HepG2 (cell line): ENCODE results near the gene RBM47. TPM values are rescaled to one million over a fixed set of nuclear protein-coding genes. Genes with fewer than 3 reads are reported as not detected.

Experiments used
- DNMT1 ChIP-seq: sonication (generic); formaldehyde crosslinking; IDR thresholded peaks from 2 replicates; pipeline ENCODE4 v1.5.1; 2020; ENCODE audit warnings: mild to moderate bottlenecking, missing genetic modification reagents
- EHMT2 ChIP-seq: fragments of 200-600 bp; sonication (generic); IDR thresholded peaks from 2 replicates; pipeline ENCODE4 v1.7.0; 2017; ENCODE audit warnings: antibody characterized with exemption, low read depth, low read length, borderline replicate concordance
- KDM2A ChIP-seq: sonication (generic); formaldehyde crosslinking; IDR thresholded peaks from 2 replicates; pipeline ENCODE4 v1.4.0; 2020; ENCODE audit warnings: low read depth, missing genetic modification reagents, borderline replicate concordance
- KLF13 ChIP-seq: sonication (generic); formaldehyde crosslinking; IDR thresholded peaks from 2 replicates; pipeline ENCODE4 v1.4.0; 2020; ENCODE audit warnings: mild to moderate bottlenecking, missing genetic modification reagents
- MIER2 ChIP-seq: IDR thresholded peaks from 2 replicates; pipeline ENCODE4 v1.6.1; 2016; ENCODE audit warnings: missing biosample characterization, missing genetic modification reagents
- NR3C1 ChIP-seq: sonication (generic); formaldehyde crosslinking; IDR thresholded peaks from 2 replicates; pipeline ENCODE4 v1.4.0; 2020; ENCODE audit warnings: missing genetic modification reagents
- ONECUT2 ChIP-seq: sonication (generic); formaldehyde crosslinking; IDR thresholded peaks from 2 replicates; pipeline ENCODE4 v1.4.0; 2020; ENCODE audit warnings: missing genetic modification reagents
- THAP11 ChIP-seq: IDR thresholded peaks from 2 replicates; pipeline ENCODE4 v1.6.1; 2016; ENCODE audit warnings: missing biosample characterization, missing genetic modification reagents
- TMF1 ChIP-seq: sonication (generic); formaldehyde crosslinking; IDR thresholded peaks from 2 replicates; pipeline ENCODE4 v1.8.1; 2022; ENCODE audit warnings: low read depth, missing genetic modification reagents
- ZBTB1 ChIP-seq: sonication (generic); formaldehyde crosslinking; IDR thresholded peaks from 2 replicates; pipeline ENCODE4 v1.4.0; 2020; ENCODE audit warnings: missing genetic modification reagents, borderline replicate concordance
- ZNF12 ChIP-seq: sonication (generic); formaldehyde crosslinking; IDR thresholded peaks from 2 replicates; pipeline ENCODE4 v1.5.0; 2020; ENCODE audit warnings: missing genetic modification reagents
- ZNF605 ChIP-seq: sonication (generic); formaldehyde crosslinking; IDR thresholded peaks from 2 replicates; pipeline ENCODE4 v1.8.0; 2022; ENCODE audit warnings: mild to moderate bottlenecking, missing genetic modification reagents
- ZNF614 ChIP-seq: IDR thresholded peaks from 2 replicates; pipeline ENCODE4 v1.6.1; 2018; ENCODE audit warnings: missing biosample characterization, missing genetic modification reagents, inconsistent platforms, borderline replicate concordance
- ZNF703 ChIP-seq: sonication (generic); formaldehyde crosslinking; IDR thresholded peaks from 2 replicates; pipeline ENCODE4 v1.5.1; 2020; ENCODE audit warnings: missing genetic modification reagents, mild to moderate bottlenecking, moderate library complexity, borderline replicate concordance
- ZNF713 ChIP-seq: sonication (generic); formaldehyde crosslinking; IDR thresholded peaks from 2 replicates; pipeline ENCODE4 v1.4.0; 2020; ENCODE audit warnings: mild to moderate bottlenecking, missing genetic modification reagents
- polyA plus RNA-seq, 8 experiments: library from polyadenylated mRNA; depleted of rRNA in 3 of 8; stranded (reverse) in 7 of 8; unstranded in 1 of 8; fragments of >200 nt; fragmentation: Illumina TruSeq in 4 of 8; extraction: Trizol in 4 of 8; gene quantifications; 2 replicates each; pipeline versions ENCODE4 v1.2.1 to v1.2.3, GENCODE V29; 2011 to 2016; ENCODE audit warnings: low read depth in 4 of 8, missing spikeins in 1 of 8, mixed read lengths in 1 of 8; ENCODE audit not compliant: insufficient read depth in 1 of 8
- total RNA-seq, 5 experiments: library from RNA; depleted of rRNA; stranded (reverse); fragments of >200 nt; fragmentation: Illumina TruSeq; extraction: Trizol; gene quantifications; 2 replicates each; pipeline ENCODE4 v1.2.3, GENCODE V29; 2016; ENCODE audit warnings: low read depth in 1 of 5
- TF ChIP-seq, protein P1 (sequence below): sonication (generic); formaldehyde crosslinking; IDR thresholded peaks from 2 replicates; pipeline ENCODE4 v1.4.0; 2020; ENCODE audit warnings: mild to moderate bottlenecking, missing genetic modification reagents
- TF ChIP-seq, protein P2 (sequence below): sonication (generic); formaldehyde crosslinking; IDR thresholded peaks from one replicate; pipeline ENCODE4 v1.5.1; 2020; ENCODE audit warnings: mild to moderate bottlenecking, missing genetic modification reagents; ENCODE audit errors: not compliant biosample characterization
- TF ChIP-seq, protein P3 (sequence below): sonication (generic); formaldehyde crosslinking; IDR thresholded peaks from 2 replicates; pipeline ENCODE4 v1.8.1; 2023; ENCODE audit warnings: mild to moderate bottlenecking, inconsistent platforms, moderate library complexity, missing genetic modification reagents, borderline replicate concordance

The RBM47 gene
- total and polyA plus RNA-seq, 2 of the 13 experiments (the other 11 are each of a cell fraction or from before 2014, with no cell fraction given), result 1.2 to 2.5 TPM

DNA sequence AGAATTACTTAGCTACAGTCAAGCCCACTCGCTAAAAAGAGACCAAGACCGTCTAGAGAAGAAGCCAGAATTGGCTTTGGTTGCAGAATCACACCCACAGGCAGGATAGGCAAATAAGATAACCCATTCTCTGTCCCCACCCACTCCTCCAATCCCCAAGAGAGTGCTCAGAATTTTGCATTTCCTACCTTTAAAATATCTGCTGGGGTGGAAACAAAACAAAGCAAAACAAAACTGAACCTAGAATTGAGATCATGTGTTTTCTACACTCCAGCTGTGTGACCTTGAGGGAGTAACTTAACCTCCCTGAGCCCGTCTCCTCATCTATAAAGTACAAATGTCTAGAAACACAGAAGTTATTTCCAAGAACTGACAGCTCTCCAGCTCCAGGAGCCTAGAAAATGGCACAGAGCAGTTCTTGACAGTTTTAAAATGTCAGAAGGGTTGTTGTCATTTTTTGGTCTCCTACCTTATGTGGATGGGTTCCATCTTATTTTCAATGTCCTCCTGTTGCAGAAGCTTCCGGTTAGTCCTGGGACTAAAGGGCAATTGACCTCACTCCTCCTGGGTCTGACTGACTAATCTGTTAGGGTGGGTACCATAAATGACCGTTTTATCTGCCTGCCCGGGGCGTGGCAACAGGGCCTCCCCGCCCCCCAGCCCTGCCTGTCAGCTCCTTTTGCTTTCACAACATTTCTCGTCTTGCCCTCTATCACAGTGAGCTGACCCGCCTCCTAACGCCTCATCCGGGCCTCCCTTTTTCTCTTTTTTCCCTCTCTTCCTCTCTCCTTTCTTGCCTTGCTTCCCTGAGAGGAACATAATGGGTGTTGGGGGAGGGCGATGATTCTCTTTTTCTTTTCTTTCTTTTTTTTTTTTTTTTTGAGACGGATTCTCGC, 114.0 kb downstream of the RBM47 start (continued):
- TF ChIP-seq, protein P1, sequence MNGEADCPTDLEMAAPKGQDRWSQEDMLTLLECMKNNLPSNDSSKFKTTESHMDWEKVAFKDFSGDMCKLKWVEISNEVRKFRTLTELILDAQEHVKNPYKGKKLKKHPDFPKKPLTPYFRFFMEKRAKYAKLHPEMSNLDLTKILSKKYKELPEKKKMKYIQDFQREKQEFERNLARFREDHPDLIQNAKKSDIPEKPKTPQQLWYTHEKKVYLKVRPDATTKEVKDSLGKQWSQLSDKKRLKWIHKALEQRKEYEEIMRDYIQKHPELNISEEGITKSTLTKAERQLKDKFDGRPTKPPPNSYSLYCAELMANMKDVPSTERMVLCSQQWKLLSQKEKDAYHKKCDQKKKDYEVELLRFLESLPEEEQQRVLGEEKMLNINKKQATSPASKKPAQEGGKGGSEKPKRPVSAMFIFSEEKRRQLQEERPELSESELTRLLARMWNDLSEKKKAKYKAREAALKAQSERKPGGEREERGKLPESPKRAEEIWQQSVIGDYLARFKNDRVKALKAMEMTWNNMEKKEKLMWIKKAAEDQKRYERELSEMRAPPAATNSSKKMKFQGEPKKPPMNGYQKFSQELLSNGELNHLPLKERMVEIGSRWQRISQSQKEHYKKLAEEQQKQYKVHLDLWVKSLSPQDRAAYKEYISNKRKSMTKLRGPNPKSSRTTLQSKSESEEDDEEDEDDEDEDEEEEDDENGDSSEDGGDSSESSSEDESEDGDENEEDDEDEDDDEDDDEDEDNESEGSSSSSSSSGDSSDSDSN (CRISPR knock-in tag), result no peak
- TF ChIP-seq EHMT2, result no peak
- TF ChIP-seq DNMT1 (CRISPR knock-in tag), result no peak
- TF ChIP-seq, protein P2, sequence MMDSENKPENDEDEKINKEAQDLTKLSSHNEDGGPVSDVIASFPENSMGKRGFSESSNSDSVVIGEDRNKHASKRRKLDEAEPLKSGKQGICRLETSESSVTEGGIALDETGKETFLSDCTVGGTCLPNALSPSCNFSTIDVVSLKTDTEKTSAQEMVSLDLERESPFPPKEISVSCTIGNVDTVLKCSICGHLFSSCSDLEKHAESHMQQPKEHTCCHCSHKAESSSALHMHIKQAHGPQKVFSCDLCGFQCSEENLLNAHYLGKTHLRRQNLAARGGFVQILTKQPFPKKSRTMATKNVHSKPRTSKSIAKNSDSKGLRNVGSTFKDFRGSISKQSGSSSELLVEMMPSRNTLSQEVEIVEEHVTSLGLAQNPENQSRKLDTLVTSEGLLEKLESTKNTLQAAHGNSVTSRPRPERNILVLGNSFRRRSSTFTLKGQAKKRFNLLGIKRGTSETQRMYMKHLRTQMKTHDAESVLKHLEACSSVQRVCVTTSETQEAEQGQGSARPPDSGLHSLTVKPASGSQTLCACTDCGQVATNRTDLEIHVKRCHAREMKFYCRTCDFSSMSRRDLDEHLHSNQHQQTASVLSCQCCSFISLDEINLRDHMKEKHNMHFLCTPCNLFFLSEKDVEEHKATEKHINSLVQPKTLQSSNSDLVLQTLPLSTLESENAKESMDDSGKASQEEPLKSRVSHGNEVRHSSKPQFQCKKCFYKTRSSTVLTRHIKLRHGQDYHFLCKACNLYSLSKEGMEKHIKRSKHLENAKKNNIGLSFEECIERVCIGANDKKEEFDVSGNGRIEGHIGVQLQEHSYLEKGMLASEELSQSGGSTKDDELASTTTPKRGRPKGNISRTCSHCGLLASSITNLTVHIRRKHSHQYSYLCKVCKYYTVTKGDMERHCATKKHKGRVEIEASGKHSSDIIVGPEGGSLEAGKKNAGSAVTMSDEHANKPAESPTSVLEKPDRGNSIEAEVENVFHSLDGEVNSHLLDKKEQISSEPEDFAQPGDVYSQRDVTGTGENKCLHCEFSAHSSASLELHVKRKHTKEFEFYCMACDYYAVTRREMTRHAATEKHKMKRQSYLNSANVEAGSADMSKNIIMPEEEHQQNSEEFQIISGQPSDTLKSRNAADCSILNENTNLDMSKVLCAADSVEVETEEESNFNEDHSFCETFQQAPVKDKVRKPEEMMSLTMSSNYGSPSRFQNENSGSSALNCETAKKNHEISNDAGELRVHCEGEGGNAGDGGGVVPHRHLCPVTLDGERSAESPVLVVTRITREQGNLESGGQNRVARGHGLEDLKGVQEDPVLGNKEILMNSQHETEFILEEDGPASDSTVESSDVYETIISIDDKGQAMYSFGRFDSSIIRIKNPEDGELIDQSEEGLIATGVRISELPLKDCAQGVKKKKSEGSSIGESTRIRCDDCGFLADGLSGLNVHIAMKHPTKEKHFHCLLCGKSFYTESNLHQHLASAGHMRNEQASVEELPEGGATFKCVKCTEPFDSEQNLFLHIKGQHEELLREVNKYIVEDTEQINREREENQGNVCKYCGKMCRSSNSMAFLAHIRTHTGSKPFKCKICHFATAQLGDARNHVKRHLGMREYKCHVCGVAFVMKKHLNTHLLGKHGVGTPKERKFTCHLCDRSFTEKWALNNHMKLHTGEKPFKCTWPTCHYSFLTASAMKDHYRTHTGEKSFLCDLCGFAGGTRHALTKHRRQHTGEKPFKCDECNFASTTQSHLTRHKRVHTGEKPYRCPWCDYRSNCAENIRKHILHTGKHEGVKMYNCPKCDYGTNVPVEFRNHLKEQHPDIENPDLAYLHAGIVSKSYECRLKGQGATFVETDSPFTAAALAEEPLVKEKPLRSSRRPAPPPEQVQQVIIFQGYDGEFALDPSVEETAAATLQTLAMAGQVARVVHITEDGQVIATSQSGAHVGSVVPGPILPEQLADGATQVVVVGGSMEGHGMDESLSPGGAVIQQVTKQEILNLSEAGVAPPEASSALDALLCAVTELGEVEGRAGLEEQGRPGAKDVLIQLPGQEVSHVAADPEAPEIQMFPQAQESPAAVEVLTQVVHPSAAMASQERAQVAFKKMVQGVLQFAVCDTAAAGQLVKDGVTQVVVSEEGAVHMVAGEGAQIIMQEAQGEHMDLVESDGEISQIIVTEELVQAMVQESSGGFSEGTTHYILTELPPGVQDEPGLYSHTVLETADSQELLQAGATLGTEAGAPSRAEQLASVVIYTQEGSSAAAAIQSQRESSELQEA, result no peak
- TF ChIP-seq THAP11 (CRISPR knock-in tag), result no peak
- no peak for TF ChIP-seq ONECUT2 (CRISPR knock-in tag)
- TF ChIP-seq TMF1, result no peak
- no peak for TF ChIP-seq ZBTB1 (CRISPR knock-in tag)
- no peak for TF ChIP-seq KDM2A
- TF ChIP-seq, protein P3, sequence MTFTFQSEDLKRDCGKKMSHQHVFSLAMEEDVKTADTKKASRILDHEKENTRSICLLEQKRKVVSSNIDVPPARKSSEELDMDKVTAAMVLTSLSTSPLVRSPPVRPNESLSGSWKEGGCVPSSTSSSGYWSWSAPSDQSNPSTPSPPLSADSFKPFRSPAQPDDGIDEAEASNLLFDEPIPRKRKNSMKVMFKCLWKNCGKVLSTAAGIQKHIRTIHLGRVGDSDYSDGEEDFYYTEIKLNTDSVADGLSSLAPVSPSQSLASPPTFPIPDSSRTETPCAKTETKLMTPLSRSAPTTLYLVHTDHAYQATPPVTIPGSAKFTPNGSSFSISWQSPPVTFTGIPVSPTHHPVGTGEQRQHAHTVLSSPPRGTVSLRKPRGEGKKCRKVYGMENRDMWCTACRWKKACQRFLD (CRISPR knock-in tag), result no peak
- TF ChIP-seq ZNF703 (CRISPR knock-in tag), result no peak
- no peak for TF ChIP-seq ZNF605 (CRISPR knock-in tag)
- TF ChIP-seq ZNF614 (CRISPR knock-in tag), result no peak
- no peak for TF ChIP-seq MIER2 (CRISPR knock-in tag)
- TF ChIP-seq ZNF713 (CRISPR knock-in tag), result no peak
- TF ChIP-seq NR3C1, result no peak
- no peak for TF ChIP-seq ZNF12 (CRISPR knock-in tag)
- TF ChIP-seq KLF13, result no peak
